HG03025 (cell line): ENCODE results near the gene NTN4.
"Not testable (repeated sequence)": the region's sequence is repeated elsewhere in the genome, so short reads cannot be mapped to it uniquely, and the experiment has no call there.

ENCODE experiments used
- ATAC-seq: cut with Tn5 transposase; IDR thresholded peaks from one replicate; pipeline ENCODE4 v1.9.1; 2021; ENCODE audit warnings: mild to moderate bottlenecking, moderate library complexity; ENCODE audit not compliant: unreplicated experiment, low FRiP score

Gene NTN4

DNA sequence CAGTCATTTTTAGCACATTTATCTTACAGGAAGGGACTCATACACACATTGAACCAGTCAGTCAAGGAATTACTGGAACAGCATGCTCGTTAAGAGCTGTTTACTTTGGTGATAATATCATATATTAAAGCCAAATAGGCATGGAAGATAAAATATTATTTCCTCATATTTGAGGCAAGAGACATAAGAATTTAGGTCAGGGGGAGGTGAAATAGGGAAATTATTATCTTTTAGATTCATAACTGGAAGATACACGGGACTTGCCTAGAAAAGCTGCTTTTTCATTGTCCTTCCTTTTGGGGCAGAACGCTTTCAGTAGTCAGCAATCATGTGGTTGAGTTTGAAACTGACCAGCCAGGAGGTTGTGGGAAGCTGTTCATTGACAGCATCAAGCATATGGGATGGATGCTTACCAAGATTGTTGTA is 72.5 kb downstream of the NTN4 start:
- ATAC-seq, result no peak

DNA sequence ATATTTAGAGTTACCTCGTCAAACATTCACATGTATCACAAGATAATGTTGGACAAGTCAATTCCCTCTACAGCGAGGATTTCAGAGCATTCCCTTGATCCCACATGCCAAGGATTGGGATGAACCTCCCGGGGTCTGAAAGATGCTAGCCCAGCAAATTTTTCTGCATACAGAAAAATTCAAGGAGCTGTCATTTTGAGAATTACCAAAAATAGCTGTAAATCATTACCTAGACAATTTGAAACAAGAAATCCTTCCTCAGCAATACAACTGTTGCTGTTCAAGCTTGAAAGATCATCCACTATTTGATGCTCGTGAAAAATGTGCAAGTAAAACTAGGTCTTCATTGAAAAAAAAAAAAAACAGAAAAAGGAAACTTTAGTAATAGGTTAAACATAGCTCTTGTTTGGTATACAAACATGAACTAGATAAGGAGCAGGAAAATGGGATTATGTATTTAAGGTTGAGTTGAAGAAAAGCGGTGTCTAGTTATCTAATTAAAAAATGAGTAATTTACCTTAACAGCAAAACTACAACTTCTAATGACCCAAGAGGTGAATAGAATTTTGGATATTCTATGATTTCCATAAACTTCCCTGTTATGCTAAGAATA is 73.1 kb downstream of the NTN4 start:
- ATAC-seq, result no peak

DNA sequence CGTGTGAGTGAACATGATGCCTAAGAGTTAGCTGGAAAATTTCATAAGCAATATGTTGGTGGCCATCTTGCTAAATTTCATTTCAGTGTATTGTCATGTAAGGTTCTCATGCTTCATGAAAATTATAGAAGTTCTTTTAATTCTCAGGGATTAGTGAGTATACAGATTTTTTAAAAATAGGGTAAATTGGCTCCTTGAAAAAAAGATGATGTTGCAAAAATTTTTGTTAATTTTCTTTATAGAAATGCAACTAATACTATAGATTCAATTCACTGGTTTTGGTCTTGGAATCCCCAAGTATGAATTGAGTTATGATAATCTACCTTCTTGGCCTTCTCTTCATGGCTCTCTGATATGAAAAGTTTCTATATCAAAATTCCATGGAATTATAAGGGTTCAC is 75.4 kb downstream of the NTN4 start:
- ATAC-seq, result no peak

DNA sequence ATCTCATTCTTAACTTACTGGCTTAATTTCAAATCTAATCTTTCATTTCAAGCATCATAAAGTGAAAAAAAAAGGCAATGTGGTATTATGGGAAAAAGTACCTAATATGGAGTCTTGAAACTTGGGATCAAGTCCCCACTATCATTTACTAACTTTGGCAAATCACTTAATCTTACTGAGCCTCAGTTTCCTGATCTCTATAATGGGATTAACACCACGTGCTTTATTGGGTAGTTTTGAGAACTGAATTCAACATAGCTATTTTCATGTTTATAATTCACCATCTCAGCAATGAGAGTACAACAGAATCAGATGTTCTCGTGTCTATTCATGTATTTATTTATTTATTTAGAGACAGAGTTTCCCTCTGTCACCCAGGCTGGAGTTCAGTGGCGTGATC is 78.3 kb downstream of the NTN4 start:
- no peak for ATAC-seq

DNA sequence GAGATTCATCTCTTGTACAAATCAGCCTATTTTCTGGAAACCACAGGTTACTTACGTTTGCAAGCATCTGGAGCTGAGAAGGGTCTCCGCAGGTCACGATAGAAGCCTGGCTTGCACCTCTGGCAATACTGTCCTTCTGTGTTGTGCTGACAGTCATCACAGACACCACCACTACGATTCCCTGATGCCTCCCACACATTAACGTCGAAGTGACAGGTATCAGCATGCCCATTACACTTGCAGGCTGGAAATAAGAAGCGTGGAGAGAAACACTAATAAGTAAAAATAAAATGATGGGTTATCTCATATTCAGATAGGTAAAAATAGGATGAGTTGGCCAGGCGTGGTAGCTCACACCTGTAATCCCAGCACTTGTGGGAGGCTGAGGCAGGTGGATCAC is 80.2 kb downstream of the NTN4 start:
- no peak for ATAC-seq

DNA sequence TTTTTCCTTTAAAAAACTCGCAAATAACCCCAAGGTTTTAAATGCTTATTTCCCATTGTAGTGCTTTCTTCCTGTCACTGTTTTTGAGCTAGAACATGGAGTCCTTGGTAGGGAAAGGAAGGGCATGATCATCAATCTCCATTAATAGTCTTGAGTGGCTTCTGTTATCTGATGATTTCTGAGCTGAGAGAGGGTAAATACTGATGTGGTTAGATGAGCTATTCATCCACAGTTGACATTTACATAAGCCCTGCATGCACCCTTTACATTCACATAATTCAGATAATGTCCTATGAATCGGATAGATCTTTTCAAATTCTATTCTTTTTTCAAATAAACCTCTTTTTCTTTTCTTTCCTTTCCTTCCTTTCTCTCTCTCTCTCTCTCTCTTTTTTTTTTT is 81.4 kb downstream of the NTN4 start:
- no peak for ATAC-seq

DNA sequence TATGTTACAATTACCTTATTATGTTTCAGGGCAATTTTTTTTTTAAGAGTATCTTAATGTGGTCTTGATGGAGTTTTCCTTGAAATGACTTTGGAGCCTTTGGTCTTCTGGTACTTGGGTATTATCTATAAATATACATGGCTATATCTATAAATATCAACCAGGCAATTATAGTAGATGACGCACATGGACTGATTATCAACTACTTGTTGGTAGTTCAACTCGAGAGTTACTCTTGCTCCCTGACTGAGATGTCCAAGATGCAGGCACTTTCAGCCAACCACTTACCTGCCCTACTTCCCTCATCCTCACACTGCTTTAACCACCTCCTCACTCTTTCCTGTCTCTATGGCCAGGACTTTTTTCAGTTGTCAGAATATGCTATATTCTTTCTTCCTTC is 85.4 kb downstream of the NTN4 start:
- no peak for ATAC-seq

DNA sequence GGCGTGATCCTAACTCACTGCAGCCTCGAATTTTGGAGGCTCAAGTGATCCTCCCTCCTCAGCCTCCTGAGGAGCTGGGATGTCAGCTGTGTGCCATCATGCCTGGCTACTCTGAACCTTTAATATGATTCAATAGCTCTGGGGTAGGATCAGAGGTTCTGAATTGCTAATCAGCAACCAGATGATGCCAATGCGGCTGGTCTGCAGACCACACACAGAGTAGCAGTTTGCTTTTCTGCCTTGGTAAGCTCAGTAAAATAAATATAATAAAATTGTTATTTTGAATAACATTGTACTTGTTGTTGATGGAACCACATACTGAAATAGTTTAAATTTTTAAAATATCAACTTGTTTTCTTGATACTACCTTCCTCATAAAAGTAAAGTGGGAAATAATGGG is 86.6 kb downstream of the NTN4 start:
- ATAC-seq, result no peak

DNA sequence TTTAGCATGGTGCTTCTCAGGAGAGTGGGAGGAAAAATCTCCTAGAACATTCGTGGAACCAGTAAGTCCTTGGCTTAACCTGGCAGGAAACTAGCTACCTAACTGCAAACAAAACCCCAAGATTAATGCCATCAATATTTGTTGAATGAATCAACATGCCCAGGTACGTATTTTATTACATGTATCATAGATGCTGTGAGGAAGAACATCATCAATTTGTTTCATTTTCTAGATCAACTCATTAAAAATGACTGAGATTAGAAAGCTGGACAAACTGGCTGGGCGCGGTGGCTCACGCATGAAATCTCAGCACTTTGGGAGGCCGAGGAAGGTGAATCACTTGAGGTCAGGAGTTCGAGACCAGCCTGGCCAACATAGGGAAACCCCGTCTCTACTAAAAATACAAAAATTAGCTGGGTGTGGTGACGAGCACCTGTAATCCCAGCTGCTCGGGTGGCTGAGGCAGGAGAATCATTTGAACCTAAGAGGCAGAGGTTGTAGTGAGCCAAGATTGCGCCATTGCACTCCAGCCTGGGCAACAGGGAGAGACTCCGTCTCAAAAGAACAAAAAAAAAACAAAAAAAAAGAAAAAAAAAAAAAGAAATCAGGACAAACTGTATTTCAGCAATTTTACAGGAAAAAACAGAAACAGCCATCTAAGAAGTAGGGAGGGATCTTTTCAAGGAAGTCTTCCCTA is 88.7 kb downstream of the NTN4 start:
- ATAC-seq, result no peak

DNA sequence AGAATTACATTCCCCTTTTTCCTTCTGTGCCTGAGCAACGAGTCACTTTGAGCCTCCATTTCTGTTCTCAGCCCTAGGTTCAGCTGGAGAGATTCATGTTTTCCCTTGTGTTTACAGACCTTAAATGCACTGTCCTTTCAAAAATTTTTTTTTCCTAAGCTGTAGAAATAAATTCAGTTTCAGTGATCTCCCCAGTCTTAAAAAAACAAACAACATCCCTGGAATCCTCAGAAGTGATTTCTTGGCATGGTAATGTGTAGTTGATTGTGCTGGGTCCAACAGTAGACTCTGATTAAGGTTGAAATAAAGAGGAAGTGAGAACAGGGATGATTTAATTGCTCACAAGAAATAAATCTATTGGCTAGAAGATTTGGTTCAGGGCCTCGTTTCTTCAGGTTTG is 89.3 kb downstream of the NTN4 start:
- ATAC-seq, result no peak

DNA sequence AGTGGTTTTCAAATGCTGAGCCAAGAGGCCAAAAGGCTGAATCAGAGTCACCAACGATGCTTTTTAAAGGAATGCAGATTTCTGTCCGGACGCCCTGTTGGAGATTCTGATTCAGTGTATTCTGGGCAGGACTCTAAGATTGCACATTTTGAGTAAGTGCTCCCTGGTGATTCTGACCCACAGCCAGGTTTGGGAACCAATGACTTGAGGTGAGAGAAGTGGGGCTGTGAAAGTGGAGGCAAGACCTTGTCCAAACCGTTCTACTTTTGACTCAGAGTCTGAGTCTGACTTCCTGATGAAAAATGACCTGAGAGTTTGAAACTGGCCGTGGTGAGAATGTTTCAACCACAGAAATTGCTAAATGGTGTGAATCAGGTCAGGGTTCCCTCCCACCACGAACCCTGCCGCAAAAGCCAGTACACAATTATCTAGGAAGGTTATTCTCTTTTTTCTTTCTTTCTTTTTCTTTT is 90.2 kb downstream of the NTN4 start:
- peak; percentile 90 for ATAC-seq

DNA sequence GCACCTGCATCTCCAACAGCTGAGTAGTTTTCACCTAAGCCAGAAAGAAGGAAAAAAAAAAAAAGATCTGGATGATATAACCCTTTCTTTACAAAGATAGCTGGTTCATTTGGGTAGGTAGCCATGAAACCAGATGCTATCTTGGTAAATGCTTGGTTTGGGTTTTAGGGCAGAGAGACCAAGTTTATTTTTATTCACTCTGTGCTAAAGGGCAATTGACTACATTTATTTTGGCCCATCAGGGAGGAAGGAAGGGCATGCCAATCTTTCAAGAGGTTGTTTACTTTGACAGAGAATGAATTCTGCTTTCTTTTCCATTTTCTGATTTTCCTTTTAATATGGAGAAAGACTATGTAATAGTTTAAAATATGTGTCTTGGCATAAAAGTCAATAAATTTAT is 91.0 kb downstream of the NTN4 start:
- no peak for ATAC-seq

DNA sequence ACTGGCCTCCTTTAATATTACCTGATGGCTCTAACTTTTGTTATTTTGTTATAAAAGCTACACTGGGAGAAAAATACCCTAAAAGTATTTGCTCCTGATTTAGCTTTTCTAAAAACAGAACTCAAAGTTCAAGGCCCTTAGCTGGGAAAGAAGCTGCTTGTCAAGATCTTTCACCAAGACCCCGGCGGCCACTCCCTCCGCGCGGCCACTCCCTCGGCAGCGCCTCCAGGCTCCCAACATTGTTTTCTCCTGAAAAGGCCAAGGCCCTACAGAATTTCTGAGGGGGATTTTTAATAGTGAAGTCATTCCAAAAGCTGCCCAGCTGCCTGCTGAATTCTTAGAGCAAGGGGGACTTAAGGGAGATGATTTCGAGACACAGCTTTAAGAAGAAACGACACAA is 96.4 kb downstream of the NTN4 start:
- no peak for ATAC-seq

DNA sequence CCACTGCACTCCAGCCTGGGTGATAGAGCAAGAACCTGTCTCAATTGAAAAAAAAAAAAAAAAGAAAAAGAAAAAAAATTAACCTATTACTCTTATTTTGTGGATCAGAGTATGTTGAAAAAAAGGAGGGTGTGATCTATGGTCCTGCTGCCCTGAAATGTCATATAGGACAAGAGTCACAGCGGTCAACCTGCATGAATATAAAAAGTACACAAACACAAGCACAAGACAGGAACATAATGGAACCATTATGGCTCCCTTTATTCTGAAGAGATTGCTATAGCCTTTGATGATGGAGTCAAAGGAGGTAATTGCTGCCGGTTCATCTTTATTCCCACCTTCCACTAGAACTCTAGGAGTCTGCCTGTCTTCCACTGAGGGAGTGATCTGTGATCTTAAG is 96.9 kb downstream of the NTN4 start:
- no peak for ATAC-seq

DNA sequence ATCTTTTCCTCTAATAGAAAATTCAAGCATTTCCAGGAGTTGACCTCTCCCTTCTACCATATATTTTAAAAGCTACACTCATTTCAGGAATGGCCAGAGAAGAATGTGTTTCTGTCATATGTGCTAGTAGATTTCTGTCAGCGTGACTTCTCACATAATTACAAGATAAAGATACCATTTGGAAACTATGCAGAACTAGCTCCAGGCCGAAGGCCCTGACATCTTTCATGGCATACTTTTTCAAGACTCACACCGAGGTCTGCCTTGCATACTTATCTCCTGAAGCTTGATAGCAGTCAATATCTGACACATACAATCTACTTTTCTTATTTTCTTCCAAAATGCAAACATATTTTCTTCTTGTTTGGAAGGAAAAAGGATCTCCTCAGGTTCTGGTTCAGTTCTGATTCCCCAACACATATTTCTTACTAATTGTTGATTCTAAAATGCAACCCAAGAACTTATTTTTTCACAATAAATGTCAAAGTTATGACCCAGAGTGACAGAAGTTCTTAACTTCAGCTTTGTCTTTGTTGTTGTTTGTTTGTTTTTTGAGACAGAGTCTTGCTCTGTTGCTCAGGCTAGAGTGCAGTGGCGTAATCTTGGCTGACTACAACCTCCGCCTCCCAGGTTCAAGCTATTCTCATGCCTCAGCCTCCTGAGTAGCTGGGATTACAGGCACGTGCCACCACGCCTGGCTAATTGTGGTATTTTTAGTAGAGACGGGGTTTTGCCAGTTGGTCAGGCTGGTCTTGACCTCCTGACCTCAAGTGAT is 99.5 kb downstream of the NTN4 start:
- ATAC-seq, result no peak

DNA sequence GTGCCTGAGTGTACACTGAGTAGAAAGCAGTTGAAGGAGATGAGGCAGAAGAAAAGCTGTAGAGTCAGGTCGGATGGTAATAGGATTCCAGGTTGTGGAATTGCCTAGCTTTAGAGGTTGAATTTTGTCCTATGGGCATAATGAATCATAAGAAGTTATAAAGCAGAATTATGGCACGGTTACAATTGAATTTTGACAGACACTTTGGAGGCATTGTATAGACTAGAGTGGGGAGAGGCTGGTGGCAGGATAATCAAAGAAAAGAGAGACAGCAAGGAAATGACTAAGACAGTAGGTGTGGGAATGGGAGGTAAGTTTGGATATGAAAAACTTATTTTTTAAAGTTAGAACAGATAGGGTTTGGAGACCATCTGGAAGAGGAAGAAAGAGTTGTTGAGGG is 102.6 kb downstream of the NTN4 start:
- ATAC-seq, result no peak

DNA sequence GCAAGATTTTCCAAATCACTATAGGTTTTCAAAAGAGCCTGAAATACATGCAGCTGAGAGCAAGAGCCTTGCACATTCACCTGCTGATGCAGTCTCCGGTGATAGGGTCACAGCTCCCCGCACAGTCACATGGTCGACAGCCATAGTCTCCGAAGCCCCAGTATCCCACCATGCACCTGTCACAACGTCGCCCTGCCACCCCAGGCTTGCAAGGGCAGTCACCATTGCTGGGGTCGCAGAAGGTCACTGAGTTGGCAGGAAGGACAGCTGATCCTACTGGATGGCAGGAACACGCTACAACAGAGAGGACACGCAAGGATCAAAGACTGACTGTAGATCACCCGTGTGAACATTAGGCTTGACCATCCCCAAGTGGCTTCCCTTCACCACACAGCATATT is 107.1 kb downstream of the NTN4 start:
- ATAC-seq, result no peak

DNA sequence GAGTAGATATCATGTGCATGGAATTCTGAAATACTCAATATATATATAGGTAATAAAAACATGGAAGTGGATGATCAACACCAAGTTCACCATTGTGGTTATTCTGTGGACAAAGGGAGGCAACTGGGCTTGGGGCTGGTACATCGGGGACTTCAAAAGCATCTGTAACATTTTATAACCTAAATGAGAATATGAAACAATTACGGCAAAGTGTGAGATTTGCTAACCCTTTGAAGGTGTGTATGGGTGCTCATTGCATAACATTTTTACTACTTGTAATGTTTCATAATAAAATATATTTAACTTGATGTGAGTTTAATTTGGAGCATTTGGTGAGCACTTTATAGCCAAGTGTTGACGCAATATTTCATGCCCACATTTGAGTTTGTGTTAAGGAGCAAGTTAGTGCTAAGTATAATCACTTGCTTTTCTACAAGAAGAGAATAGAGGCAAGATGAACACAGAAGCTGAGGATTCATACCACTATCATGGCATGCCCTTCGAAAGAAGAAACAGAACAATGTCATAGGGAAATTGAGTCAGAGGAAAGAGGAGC is 109.3 kb downstream of the NTN4 start:
- no peak for ATAC-seq

DNA sequence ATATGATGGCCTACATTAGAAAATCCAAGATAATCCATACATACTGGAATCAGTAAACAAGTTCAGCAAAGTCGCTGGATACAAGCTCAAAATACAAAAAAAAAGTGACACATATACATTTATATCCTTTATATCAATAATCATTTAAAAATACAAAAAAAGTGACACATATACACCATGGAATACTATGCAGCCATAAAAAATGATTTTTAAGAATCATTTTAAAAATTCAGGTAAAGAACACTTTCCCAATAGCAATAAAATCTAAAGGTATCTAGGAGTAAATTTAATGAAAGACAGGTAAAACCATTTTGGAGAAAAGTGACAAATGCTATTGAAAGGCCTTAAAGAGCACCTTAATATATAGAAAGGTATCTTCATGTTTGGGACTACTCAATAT is 111.9 kb downstream of the NTN4 start:
- no peak for ATAC-seq

DNA sequence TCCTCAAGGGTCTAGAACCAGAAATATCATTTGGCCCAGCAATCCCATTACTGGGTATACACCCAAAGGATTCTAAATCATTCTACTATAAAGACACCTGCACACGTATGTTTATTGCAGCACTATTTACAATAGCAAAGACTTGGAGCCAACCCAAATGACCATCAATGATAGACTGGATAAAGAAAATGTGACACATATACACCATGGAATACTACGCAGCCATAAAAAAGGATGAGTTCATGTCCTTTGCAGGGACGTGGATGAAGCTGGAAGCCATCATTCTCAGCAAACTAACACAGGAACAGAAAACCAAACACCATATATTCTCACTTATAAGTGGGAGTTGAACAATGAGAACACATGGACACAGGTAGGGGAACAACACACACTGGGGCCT is 112.8 kb downstream of the NTN4 start:
- ATAC-seq, result not testable (repeated sequence)

DNA sequence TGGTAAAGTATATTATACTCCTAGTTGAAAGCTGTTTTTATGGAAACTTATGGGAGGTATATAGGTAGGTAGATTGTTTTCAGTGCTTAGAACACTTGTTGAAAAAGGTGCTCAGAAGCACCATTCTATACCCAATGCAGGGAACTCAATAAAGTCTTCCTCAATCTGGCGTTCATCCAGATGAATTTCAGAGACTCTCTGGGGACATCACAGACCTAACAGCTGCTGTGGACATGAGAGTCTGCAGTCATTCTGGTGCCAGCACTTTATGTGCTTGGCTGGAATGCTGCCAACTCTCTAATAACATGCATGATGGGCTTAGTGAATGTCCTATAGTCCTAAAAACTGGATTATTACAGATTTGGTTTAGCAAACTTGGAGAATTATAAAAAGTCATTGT is 115.9 kb downstream of the NTN4 start:
- ATAC-seq, result no peak
